HUES64 (cell line): ENCODE data around the gene MSRB1.

Source experiments
- H3K27ac ChIP-seq: 2 replicates; pipeline ENCODE4 v1.7.0; 2013; ENCODE audit warnings: low read depth, low read length, inconsistent platforms
- H3K27me3 ChIP-seq: 2 replicates; pipeline ENCODE4 v1.6.1; 2013; ENCODE audit warnings: mild to moderate bottlenecking, low read length; ENCODE audit not compliant: insufficient read depth
- H3K36me3 ChIP-seq: 2 replicates; pipeline ENCODE4 v1.6.1; 2013; ENCODE audit warnings: mild to moderate bottlenecking, low read length; ENCODE audit not compliant: insufficient read depth
- H3K4me1 ChIP-seq: 2 replicates; pipeline ENCODE4 v1.6.1; 2013; ENCODE audit warnings: mild to moderate bottlenecking, low read length, moderate library complexity; ENCODE audit not compliant: insufficient read depth
- H3K4me3 ChIP-seq: 2 replicates; pipeline ENCODE4 v1.5.1; 2013; ENCODE audit warnings: mild to moderate bottlenecking, low read length, moderate library complexity
- H3K9ac ChIP-seq: 2 replicates; pipeline ENCODE4 v1.6.1; 2013; ENCODE audit warnings: mild to moderate bottlenecking, low read depth, low read length
- H3K9me3 ChIP-seq: 2 replicates; pipeline ENCODE4 v1.6.1; 2013; ENCODE audit warnings: low read depth, low read length; ENCODE audit not compliant: insufficient read depth
- WGBS: fragments of 150-250, 120-280 bp; methylation state at CpG from one replicate; pipeline ENCODE4 v1.1.7; 2013; ENCODE audit warnings: missing lambda C conversion rate; 5-methylcytosine and 5-hydroxymethylcytosine counted together

The MSRB1 gene

GRCh38 chr16:1919327-1919998, 23.5 kb downstream of the MSRB1 start:
- Histone ChIP-seq H3K36me3 (no peaks in the 10 kb centered on the region), H3K9ac (no peak overlapping the region), H3K27ac (no peak overlapping the region), H3K4me3 (no peak overlapping the region), H3K4me1 (peaks cover 23% of the 10 kb centered on the region), H3K9me3 (no peaks in the 10 kb centered on the region), H3K27me3 (peaks cover 95% of the 10 kb centered on the region)
- 46% methylated on average over 30 of the region's 30 CpGs for WGBS

GRCh38 chr16:1918351-1919326, 24.4 kb downstream of the MSRB1 start, which contains the start of gene HS3ST6:
HS3ST6 (minus strand) TSS chr16:1918415; CDS start chr16:1918323, 92 bp downstream.
- 7% methylated on average over 59 of the region's 71 CpGs for WGBS
- peaks cover 27% of the 10 kb centered on the region for H3K4me1 ChIP-seq
- no peaks in the 10 kb centered on the region for H3K9me3 ChIP-seq
- H3K9ac ChIP-seq, result no peak within 1 kb of the TSS
- H3K4me3 ChIP-seq, result peak within 1 kb of the TSS; percentile 39; the same call in 1 of the 2 replicates
- no peak within 1 kb of the TSS for H3K27ac ChIP-seq
- H3K36me3 ChIP-seq, result no peaks in the 10 kb centered on the region
- peaks cover 94% of the 10 kb centered on the region for H3K27me3 ChIP-seq

GRCh38 chr16:1917665-1918350, 25.2 kb downstream of the MSRB1 start:
- Histone ChIP-seq H3K27me3 (peaks cover 91% of the 10 kb centered on the region), H3K4me1 (peaks cover 30% of the 10 kb centered on the region), H3K4me3 (peak overlapping the region; percentile 27; the same call in 1 of the 2 replicates), H3K36me3 (no peaks in the 10 kb centered on the region), H3K9me3 (no peaks in the 10 kb centered on the region), H3K9ac (no peak overlapping the region), H3K27ac (no peak overlapping the region)
- WGBS, result 3% methylated on average over 81 of the region's 81 CpGs

GRCh38 chr16:1917056-1917664, 25.8 kb downstream of the MSRB1 start:
- no peak overlapping the region for H3K27ac ChIP-seq
- H3K4me3 ChIP-seq, result peak overlapping the region; percentile 27; the same call in 1 of the 2 replicates
- 10% methylated on average over 22 of the region's 22 CpGs for WGBS
- no peaks in the 10 kb centered on the region for H3K36me3 ChIP-seq
- peaks cover 85% of the 10 kb centered on the region for H3K27me3 ChIP-seq
- no peak overlapping the region for H3K9ac ChIP-seq
- peaks cover 30% of the 10 kb centered on the region for H3K4me1 ChIP-seq
- no peaks in the 10 kb centered on the region for H3K9me3 ChIP-seq

- 5% methylated on average over 5 of the region's 5 CpGs for WGBS
- Histone ChIP-seq H3K27me3 (peaks cover 83% of the 10 kb centered on the region), H3K4me3 (peak overlapping the region; percentile 27; the same call in 1 of the 2 replicates)
These were observed 26.4 kb downstream of the MSRB1 start for GRCh38 chr16:1916640-1916990.

GRCh38 chr16:1915732-1916639, 27.0 kb downstream of the MSRB1 start:
- no peaks in the 10 kb centered on the region for H3K36me3 ChIP-seq
- WGBS, result 70% methylated on average over 25 of the region's 25 CpGs
- no peak overlapping the region for H3K9ac ChIP-seq
- peaks cover 76% of the 10 kb centered on the region for H3K27me3 ChIP-seq
- H3K4me1 ChIP-seq, result peaks cover 30% of the 10 kb centered on the region
- H3K4me3 ChIP-seq, result no peak overlapping the region
- no peak overlapping the region for H3K27ac ChIP-seq
- no peaks in the 10 kb centered on the region for H3K9me3 ChIP-seq

More at GRCh38 chr16:1916640-1916990, 26.4 kb downstream of the MSRB1 start:
- Histone ChIP-seq H3K9ac (no peak overlapping the region), H3K27ac (no peak overlapping the region), H3K9me3 (no peaks in the 10 kb centered on the region), H3K4me1 (peaks cover 30% of the 10 kb centered on the region), H3K36me3 (no peaks in the 10 kb centered on the region)

GRCh38 chr16:1914988-1915387, 28.0 kb downstream of the MSRB1 start:
- Histone ChIP-seq H3K27me3 (peaks cover 66% of the 10 kb centered on the region), H3K4me3 (no peak overlapping the region), H3K4me1 (peaks cover 25% of the 10 kb centered on the region), H3K36me3 (no peaks in the 10 kb centered on the region), H3K9ac (no peak overlapping the region), H3K27ac (no peak overlapping the region), H3K9me3 (no peaks in the 10 kb centered on the region)
- 63% methylated on average over 8 of the region's 8 CpGs for WGBS

GRCh38 chr16:1914084-1914608, 28.9 kb downstream of the MSRB1 start:
- WGBS, result 71% methylated on average over 15 of the region's 15 CpGs
- Histone ChIP-seq H3K4me1 (peaks cover 25% of the 10 kb centered on the region), H3K4me3 (no peak overlapping the region), H3K36me3 (no peaks in the 10 kb centered on the region), H3K9ac (no peak overlapping the region), H3K27me3 (peaks cover 58% of the 10 kb centered on the region), H3K27ac (no peak overlapping the region), H3K9me3 (no peaks in the 10 kb centered on the region)

GRCh38 chr16:1913327-1914083, 29.5 kb downstream of the MSRB1 start:
- no peaks in the 10 kb centered on the region for H3K9me3 ChIP-seq
- H3K9ac ChIP-seq, result no peak overlapping the region
- H3K27me3 ChIP-seq, result peaks cover 52% of the 10 kb centered on the region
- 68% methylated on average over 17 of the region's 21 CpGs for WGBS
- H3K36me3 ChIP-seq, result no peaks in the 10 kb centered on the region
- H3K4me1 ChIP-seq, result peaks cover 25% of the 10 kb centered on the region
- H3K27ac ChIP-seq, result no peak overlapping the region
- no peak overlapping the region for H3K4me3 ChIP-seq
